Fibroblast of skin of back (primary cell): Measurements from ENCODE around the gene HLCS.
"Not testable (repeated sequence)": the region's sequence is repeated elsewhere in the genome, so short reads cannot be mapped to it uniquely, and the experiment has no call there.

Experiments
- DNase-seq: peaks from one replicate; pipeline ENCODE4 v3.0.0-alpha.2; 2013

The HLCS gene

DNA sequence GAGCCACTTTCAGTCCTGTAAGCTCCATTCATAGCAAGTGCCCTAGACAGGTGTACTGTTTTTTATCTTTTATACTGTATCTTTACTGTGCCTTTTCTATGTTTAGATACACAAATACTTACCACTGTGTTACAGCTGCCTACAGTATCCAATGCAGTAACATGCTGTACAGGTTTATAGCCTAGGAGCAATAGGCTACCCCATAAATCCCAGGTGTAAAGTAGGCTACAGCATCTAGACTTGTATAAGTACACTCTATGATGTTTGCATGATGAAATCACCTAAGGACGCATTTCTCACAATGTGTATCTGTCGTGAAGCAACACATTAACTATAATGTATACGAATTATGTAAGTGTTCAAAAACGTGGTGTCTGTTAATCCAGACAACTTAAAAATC lies 10.7 kb downstream of the HLCS start:
- DNase-seq: no peak

DNA sequence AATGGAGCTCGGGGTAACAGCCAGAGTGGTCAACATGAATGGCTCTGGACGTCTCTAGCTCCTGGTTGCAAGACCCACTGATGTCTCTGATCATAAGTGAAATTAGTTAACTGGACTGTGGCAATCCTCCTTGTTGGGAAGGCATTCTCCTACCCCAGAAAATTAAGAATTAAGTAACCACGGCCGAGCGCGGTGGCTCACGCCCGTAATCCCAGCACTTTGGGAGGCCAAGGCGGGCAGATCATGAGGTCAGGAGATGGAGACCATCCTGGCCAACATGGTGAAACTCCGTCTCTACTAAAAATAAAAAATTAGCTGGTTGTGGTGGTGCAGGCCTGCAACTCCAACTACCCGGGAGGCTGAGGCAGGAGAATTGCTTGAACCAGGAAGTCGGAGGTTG lies 14.1 kb downstream of the HLCS start:
- DNase-seq: not testable (repeated sequence)

DNA sequence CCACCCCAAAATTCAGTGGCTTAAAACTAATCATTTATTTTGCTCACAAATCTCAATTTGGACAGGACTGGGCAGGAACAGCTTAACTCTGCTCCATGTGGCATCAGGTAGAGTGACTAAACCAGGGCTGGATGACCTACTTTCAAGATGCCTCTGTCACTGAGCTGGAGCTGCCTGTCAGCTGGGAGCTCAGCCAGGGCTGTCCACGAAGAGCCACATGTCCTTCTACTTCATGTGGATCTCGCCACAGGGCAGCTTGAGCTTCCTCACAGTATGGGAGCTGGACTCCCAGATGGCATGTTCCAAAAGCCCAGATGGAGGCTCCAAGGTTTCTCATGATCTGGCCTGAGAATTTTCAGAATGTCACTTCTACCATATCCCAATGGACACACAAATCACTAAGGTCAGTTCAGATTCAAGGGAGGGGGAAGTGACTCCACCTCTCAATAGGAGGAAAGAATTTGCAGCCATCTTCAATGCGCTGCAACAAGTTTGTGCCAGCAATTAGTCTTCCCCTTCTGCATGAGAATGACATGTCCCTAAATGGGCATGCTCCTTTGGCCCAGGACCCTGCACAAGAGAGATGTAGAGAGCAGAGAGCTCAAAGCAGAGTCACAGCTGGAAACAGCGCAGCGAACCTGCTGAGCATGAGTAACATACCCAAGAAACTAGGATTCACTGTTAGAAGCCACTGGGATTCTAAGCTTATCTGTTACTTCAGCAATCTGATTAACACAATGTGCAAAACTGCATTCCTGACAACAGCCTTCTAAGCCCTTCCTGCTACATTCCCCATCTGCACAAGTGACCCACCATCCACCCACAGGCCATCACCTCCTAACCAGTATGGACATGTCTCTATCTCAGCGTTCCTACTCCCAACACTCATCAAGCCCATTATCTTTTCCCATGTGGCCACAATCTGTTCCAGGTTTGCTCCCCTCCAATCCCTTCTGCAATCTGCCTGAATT lies 17.0 kb downstream of the HLCS start:
- DNase-seq: no peak

DNA sequence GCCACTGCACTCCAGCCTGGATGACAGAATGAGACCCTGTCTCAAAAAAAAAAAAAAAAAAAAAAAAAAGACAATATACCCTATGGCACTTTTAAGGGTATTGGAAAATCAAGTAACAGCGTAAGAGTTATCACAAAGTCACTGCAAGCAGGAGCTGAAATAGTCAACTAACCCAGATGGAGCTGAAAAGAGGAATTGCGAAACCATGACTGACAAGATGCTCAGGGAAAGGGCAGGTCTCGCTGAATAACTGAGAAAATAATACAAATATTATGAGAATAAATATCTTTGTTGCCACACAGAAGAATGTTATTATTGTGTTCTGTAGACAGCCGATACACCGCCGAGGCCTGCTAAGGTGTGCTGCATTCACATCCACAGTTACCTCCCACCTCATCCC lies 17.8 kb downstream of the HLCS start:
- DNase-seq: no peak

DNA sequence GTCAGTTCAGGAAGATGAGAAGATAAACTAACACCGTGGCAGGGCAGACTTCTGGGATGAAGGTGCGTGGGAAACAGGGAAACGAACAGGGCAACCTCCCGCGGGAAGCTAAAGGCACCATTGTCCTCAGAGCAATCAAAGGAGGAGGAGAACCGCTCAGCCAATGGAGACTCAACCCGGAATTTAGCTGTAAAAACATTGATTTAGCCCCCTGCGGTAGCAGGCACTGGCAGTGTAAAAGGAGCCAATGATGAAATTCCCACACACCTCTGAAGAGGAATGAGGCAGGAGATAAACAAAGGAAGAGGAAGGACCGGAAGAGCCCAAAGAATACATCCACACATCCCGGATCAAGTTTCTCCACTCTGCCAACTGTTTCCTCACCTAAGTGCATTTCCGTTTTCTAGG lies 19.5 kb downstream of the HLCS start:
- DNase-seq: no peak

DNA sequence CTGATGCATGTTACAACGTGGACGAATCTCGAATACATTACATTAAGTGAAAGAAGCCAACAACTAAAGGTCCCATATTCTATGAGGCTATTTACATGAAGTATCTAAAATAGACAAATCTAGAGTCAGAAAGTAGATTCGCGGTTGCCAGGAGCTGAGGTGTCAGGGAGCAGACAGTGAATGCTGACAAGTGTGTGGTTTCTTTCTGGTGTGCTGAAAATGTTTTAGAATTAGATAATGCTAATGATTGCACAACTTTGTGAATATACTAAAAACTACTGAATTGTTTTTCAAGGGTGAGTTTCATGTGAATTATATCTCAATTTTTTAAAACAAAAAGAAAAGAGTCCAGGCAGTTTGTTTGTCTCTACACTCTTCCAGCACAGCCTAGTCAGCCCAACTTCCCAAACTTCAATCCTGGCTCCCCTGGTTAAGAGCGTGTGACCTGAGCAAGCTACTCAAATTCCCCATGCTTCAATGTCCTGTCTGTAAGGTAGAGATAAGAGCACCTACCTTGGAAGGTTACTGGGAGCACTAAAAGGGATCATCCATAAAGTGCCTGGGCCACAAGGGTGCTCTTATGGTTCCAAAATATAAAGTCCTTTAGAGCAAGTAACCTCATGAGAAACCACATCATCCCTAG lies 20.9 kb downstream of the HLCS start:
- DNase-seq: no peak

DNA sequence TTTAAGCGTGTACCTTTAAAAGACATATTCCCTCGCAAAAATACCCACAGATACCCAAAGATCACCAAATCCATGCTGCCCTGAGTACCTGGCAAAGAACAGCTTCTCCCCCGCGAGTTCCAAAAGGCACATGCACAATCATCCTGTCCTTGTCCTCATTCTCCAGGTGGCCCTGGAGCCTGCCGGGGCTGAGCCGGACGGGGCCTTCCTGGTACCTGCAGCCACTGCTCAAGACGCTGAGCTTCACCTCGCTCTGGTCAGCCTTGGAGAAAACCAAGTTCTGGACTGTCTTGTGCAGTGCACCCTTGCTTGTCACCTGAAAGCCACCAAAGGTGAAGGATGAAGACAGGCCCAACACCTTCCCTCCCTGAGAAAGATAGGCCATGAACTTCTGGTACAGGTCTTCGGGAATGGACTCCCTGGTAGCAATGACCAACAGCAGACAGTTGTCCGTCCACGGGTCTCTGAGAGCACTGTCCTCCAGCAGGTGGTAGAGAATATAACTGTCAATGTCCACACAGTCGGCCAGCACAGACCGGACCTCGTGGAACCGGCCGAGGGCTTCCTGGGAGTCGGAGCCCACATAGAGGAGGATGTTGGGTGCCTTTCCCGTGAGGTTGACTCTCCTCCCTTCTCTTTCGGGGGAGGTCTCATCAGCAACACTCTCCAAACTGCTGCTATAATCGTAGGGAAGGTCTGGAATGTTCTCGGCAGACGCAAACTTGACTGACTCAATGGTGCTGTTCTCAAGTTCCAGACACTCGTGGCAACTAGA lies 29.9 kb downstream of the HLCS start:
- no peak for DNase-seq

DNA sequence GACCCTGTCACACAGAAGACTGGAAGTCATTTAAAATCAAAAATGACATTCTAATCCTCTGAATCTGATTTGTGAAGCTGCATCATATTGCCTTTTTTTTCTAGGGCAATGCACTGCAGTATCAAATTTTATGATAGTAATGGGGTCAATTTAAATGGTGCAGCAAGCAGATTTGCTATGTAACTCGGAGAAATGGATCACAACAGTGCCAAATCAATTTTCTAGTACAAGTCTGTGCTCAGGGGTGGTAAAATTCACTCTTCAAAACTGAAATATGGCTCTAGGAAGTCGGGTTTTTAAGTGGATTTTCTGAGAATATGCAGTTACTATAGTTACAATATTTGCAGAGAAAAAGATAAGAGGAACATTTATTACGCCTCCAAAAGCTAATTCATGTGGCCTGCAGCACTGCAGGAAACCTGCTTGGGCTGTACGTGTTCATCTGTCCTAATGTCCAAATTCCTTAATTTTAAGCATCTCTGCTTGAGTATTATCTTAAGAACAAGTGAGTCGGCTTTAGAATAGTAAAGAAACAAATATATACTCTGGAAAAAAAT lies 31.5 kb downstream of the HLCS start:
- DNase-seq: no peak

DNA sequence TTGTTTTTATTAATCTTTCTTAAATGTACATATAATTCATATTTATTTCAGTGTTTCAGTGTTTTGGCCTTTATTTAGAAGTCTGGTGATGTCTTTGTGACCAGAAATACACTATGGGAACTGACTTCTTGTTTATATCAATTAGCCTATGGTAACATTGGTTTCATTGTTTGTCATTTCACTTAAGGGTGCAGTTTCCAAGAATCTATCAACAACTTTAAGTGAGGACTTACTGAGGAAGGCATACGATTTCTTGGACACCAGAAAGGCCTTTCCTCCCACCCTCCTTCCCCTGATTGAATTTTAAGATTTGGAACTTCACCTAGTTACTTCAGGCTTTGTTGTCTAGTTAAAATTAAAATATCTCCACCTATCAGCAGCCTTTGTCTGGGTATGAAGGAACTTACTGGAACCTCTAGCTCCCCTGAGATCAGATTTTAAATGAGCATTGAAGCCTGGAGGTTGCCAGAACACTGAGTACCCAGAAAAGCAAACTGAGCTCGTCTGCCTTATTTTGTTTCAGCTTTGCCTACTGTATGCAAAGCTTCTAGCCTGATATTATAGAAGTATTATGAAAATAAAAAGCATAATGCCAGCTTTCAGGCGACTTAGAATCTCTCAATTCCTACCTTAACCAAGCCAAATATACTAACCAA lies 34.2 kb downstream of the HLCS start:
- DNase-seq: no peak

DNA sequence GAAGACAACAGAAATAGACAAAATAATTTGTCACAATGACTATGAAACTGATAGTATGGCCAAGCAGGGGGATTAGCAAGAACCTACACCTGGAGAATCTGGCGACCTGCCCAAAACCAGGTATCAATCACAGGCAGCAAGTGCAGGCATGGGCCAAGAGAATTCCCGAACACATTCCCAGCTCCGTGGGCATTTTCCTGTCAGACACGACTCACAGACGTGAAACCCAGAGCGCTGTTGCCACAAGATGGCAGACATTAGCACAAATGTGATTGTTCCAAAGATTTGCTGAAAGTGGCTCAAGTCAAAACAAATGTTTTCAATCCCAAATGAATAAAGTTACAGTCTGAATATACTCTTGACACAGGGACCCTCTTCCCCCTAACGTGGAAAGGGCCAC lies 36.8 kb downstream of the HLCS start:
- DNase-seq: no peak

DNA sequence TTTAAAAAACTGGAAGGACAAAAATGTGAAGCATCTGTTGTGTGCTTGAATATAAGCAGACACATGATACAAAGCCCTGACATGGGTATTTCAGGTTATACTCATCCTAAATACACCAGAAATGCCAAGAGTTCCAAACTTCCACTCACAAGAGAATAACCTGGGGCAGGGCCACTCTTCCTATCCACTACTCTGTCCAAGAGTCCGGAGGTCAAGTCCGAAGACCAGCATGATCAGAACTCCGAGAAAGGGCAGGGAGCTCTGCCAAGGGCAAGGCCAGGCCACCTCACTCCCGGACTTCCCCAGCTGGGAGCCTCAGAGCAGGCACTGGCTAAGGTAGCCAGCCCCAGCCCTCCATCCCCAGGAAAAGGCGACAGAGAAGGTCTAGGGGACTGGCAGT lies 37.5 kb downstream of the HLCS start:
- no peak for DNase-seq

DNA sequence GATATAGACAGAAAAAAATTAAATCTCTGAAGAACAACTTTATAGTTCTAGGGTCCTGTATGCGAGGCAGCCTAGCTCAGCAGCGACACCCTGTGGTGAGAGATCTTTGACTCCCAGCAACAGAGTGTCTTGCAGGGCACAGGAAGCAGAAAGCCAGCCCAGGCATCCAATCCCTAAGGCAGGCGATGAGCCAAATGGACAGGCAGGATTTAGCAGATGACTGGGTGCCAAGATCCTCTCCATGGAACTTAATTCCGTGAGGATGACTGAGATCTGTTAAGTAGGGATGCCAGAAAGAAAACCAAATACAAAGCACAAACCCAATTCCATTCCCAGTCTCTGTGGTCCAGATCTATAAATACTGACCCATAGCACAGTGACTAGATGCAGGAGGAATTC lies 38.8 kb downstream of the HLCS start:
- DNase-seq: peak; percentile 95

DNA sequence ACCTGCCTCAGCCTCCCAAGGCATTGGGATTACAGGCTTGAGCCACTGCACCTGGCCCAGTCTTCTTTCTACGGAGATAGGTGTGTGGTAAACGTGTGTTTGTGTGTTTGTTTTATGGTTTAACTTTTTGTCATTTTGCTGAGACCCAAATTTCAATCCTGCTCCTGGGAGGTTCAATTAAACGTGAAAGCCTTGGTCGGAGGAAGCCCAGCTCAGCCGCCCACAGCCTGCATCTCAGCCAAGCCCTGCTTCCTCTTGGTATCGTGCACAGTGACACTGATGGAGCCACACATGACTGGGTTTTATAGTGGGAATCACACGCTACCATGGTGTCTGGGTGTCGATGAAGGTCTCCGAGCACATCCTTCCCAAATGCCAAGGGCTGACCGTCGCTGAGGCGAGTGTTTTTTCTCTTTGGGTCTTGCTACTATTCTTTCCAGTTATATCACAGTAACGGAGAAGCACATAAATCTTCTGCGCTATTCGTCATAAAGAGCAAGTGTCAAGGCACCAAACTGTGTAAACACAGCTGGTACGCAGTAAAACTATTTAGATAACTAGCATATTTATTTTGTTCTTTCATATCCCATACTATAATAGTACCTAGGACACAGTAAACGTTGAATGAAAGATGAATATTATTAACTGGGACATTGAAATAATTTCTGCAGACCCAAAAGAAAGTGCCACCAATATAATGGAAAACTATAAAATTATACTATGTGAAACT lies 39.3 kb downstream of the HLCS start:
- DNase-seq: no peak

DNA sequence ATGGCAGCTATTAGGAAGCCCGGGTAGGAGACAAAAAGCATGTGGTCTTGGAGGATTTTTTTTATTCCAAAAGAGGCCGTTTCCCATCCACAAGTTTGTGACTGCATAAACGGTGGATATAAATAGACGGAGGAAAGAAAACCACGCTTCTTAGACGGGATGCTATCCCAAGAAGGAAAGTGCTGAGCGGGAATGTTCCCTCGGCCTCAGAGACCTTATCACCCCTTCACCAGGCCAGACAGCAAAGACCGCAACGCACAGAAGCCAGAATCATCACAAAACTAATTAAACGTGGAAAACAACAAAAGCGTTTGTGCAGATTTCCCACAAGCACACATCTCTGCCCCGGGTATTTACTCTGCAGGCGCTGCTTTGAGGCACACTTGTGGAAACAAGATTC lies 43.2 kb downstream of the HLCS start:
- DNase-seq: peak; percentile 43

DNA sequence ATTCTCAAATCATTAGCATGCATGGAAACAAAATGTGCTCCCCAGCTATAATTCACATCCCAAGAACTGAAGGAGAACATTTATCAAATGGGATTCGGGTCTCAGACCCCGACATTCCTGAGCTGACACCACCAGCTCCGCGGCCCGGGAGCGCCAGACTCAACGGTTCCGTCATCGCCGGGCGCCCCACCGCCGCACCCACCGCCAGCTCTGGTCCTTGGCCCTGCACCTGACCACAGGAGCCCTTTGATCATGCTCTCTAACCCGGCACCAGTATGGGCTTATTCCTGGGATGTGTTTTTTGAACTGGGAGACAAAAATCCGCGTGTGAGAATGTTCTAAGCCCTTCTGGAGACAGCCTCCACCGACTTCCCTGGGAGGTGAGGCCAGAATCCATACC lies 43.6 kb downstream of the HLCS start:
- no peak for DNase-seq

DNA sequence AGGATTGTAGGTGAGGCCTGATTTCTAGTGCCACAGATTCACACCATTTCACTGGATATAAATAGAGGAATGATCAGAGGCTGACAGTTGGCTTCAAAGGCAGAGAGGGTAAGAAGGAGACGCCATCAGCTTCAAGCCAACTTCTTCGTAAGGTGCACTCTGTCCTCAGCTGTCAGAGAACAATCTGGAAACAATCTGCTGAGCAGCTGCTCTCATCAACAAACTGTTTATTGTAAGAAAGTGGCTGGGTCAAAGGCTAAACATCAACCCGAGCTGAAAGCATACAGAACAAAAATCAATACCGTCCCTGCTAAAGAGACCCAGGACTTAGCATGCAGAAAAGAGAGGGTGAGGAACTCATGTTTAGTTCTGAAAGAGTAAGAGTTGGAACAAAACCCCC lies 48.2 kb downstream of the HLCS start:
- DNase-seq: no peak

DNA sequence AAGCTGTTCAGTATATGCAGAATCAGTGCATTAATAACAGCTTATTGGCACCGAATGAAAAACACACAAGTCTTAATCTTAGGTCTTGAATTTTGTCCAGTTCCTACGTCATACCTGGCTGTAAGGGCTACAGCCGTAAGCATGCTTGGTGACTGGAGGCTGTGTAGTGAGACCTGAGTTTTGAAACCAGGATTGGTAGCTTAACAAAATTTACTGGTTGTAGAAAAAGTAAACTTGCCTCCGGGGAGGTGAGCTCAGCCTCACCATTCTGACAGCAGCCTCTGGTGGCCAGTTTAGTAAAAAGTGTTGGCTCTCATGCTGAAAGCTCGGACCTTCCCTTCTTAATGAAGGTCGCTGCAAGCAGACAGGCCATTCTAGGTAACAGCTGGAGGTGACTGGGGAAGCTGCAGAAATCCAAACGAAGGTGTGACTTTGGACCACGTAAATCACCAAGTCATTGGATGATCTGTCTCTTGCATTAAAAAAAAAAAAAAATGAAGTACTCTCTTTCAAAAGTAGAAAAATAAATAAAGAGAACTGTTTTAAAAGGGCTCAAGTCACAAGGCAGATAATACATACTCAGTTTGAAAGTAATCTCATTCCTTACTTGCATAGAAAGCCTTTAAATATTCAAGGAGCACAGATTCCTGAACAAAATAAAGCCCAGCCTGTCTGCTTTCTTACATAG lies 48.9 kb downstream of the HLCS start:
- DNase-seq: peak; percentile 68

DNA sequence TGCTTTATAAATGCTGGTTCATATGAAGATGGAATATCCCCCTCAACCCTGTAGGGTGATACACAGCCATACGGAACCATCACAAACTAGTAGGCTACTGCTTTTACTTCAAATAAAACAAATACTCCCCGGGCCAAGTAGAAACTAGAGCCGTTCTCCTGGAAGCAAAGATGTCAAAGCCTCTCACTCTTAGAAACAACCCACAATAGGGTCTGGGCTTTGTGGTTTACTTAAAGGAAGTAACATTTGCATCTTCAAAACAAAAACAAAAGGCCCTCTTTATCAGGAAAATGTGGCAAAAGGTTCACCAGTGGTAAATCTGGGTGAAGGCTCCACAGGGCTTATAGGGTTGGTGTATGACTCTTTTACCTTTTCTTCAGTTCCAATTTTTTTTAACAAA lies 49.8 kb downstream of the HLCS start:
- no peak for DNase-seq

DNA sequence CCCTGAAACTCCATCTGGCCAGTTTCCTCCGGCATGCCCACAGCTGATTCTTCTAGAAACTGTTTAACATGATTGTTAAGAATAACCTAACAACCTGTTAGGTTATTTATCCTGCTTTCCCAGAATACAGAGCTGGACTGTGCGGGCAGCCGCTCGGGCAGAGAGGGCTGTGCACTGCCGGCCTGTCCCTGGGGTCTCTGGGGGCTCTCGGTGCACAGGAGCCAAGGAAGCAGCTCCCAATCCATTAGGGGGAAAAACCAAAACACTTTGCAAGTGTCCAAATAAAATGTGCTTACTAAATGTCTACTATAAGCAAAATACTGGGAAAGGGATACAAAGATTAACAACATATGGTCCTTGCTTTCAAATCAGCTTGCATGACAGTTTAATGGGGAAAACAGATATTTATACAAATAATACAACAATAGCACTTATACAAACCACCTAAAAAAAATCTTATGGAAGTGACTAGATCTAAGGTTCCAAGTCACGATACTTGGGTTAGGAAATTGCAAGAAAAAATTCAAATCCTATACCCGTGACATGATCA lies 50.7 kb downstream of the HLCS start:
- DNase-seq: no peak

DNA sequence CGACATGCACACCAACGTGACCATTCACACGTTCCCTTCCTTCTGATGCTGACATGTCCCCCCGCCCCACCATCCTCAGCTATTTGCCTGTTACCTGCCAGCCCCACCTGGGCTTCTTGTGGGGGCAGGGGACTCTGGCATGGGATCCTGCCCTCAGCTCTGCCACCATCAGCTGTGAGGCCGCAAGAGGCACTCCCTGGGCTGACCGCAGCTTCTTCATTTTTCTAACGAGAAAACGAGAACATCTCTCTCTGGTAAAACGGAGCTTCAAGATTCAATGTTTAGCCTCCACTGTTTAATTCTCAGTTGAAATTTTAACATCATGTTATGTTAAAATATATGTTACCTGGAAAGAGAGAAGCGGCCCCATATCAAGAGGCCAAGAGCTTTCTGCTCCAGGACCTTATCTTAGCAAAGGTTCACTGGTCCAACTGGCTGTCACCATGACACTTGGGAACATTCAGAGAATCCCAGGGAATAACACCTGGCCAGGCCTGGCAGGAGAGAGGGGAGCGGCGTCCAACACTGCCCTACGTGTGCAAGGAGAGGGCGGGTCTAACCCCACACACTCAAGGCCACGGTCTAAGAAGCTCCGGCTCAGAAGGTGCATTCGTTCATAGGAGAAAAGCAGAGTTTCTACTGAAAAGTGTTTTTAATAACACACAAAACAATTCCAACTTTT lies 51.3 kb downstream of the HLCS start:
- DNase-seq: no peak
